Body of pancreas (tissue), 4 donors: ENCODE measurements around the gene SOX8. TPM values are rescaled to one million over a fixed set of nuclear protein-coding genes. Genes with fewer than 3 reads are reported as not detected.

Experiments used
- ATAC-seq: fragments of 150-250 bp; one replicate; pipeline ENCODE4 v1.9.1; 2016
- DNase-seq, 4 donors: peaks; one replicate each; pipeline ENCODE4 v3.0.0-alpha.2; 2019
- H3K27ac ChIP-seq, 4 donors: fragments of 200-600 bp; sonication (generic); 1 replicate in 3 of 4; 2 replicates in 1 of 4; pipeline versions ENCODE4 v1.5.1 to v1.6.1; 2016 to 2019; ENCODE audit warnings: mild to moderate bottlenecking in 1 of 4, mixed read lengths in 1 of 4, moderate library complexity in 1 of 4
- H3K27me3 ChIP-seq, 2 donors: fragments of 200-600 bp; sonication (generic); one replicate each; pipeline ENCODE4 v1.6.0; 2016; ENCODE audit warnings: mild to moderate bottlenecking in 1 of 2
- H3K36me3 ChIP-seq, 2 donors: fragments of 200-600 bp; sonication (generic); replicated peaks in 1 of 2; 2 replicates each; pipeline ENCODE4 v1.5.1; 2016; ENCODE audit warnings: low read depth in 2 of 2; ENCODE audit not compliant: insufficient read depth in 1 of 2
- H3K4me1 ChIP-seq: fragments of 200-600 bp; sonication (generic); one replicate; pipeline ENCODE4 v1.6.0; 2016
- H3K4me3 ChIP-seq, 2 donors: fragments of 200-600 bp; sonication (generic); 1 replicate in 1 of 2; 2 replicates in 1 of 2; pipeline ENCODE4 v1.5.1; 2016 to 2019
- H3K9me3 ChIP-seq, 3 donors: fragments of 200-600 bp; sonication (generic); 1 replicate in 2 of 3; 2 replicates in 1 of 3; pipeline ENCODE4 v1.5.1; 2016
- CTCF ChIP-seq, 7 experiments: fragments of 450-650 bp in 4 of 7; fragments of 200-600 bp in 3 of 7; sonication (generic) in 3 of 7; IDR thresholded peaks; one replicate each; pipeline ENCODE4 v1.5.1; 2016 to 2019; ENCODE audit warnings: antibody characterized with exemption in 7 of 7
- POLR2A ChIP-seq, 3 donors: fragments of 450-650 bp; IDR thresholded peaks; one replicate each; pipeline ENCODE4 v1.6.1; 2016; ENCODE audit warnings: antibody characterized with exemption in 3 of 3, mild to moderate bottlenecking in 2 of 3
- WGBS, 2 donors: methylation state at CpG; one replicate each; pipeline ENCODE4 v1.1.5; 2017; 5-methylcytosine and 5-hydroxymethylcytosine counted together
- intact Hi-C: fragments of 100-400 bp; cut with DNase I; formaldehyde crosslinking; loops from one replicate; pipeline ENCODE4 v1.15.1; 2023
- total RNA-seq, 2 donors: library from RNA; depleted of rRNA; stranded (reverse); fragments of >200 nt; gene quantifications; one replicate each; pipeline ENCODE4 v1.1.0, GENCODE V29; 2016

The SOX8 gene
- total RNA-seq, 2 donors from 2014 or later = 2.6 to 3.3 TPM

DNA sequence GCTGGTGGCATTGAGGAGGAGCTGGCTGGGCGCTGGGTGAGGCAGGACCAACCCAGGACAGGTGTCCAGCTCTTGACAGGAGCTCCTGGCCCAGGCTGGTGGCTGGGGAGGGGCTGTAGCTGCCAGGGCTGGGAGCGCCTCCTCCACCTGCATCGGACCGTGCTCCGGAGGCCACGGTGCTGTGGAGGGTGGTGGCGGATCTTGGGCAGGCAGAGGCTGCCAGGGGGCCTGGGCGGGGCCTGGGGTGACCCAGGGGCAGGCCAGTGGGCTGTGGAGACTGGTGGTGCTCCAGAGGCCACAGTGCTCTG, 32.0 kb downstream of the SOX8 start:
- intact Hi-C loops = no loop called here
- ATAC-seq (no peak), DNase-seq (no peak)

DNA sequence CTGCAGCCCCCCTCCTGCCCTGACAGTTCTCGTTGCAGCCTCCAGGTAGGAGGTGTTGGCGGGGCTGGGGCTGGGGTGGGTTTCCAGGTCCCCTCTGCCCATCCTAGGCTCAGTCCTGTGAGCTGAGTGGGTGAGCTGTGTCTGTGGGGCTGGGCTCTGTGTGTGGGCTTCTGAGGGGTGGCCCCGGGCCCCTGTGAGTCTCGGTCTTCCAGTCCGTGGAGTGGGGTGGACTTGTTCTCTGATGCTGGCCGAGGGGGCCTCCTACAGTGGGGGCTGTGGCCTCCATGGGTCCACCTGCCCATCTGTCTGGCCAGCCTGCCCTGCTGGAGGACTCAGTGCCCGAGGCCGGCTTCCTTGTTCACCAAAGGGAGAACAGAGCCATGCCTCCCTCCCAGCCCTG, 32.7 kb downstream of the SOX8 start:
- Histone ChIP-seq H3K27ac (no peak overlapping the region), H3K4me3 (no peak overlapping the region), H3K36me3 (no peaks in the 10 kb centered on the region), H3K27me3 (no peaks in the 10 kb centered on the region), H3K4me1 (peaks cover 6% of the 10 kb centered on the region), H3K9me3 (no peaks in the 10 kb centered on the region)
- ATAC-seq (no peak), DNase-seq (no peak)
- 78% methylated on average over 6 of the region's 8 CpGs; no CpG with 5 or more reads in 1 of the 2 donors for WGBS, 2 donors
- TF ChIP-seq POLR2A (IDR thresholded peaks at IDR 0.05) = no peak
- no peak for TF ChIP-seq CTCF (IDR thresholded peaks at IDR 0.05)
- intact Hi-C loops = no loop called here

More for the DNA sequence above, 32.0 kb downstream of the SOX8 start:
- H3K4me1 ChIP-seq = no peaks in the 10 kb centered on the region
- no peaks in the 10 kb centered on the region for H3K27me3 ChIP-seq
- H3K4me3 ChIP-seq = no peak overlapping the region
- WGBS, 2 donors = 10 to 68% methylated on average over 2 to 8 of the region's 8 CpGs
- no peaks in the 10 kb centered on the region for H3K36me3 ChIP-seq
- no peak for TF ChIP-seq CTCF (IDR thresholded peaks at IDR 0.05)
- no peak for TF ChIP-seq POLR2A (IDR thresholded peaks at IDR 0.05)
- no peaks in the 10 kb centered on the region for H3K9me3 ChIP-seq
- no peak overlapping the region for H3K27ac ChIP-seq

DNA sequence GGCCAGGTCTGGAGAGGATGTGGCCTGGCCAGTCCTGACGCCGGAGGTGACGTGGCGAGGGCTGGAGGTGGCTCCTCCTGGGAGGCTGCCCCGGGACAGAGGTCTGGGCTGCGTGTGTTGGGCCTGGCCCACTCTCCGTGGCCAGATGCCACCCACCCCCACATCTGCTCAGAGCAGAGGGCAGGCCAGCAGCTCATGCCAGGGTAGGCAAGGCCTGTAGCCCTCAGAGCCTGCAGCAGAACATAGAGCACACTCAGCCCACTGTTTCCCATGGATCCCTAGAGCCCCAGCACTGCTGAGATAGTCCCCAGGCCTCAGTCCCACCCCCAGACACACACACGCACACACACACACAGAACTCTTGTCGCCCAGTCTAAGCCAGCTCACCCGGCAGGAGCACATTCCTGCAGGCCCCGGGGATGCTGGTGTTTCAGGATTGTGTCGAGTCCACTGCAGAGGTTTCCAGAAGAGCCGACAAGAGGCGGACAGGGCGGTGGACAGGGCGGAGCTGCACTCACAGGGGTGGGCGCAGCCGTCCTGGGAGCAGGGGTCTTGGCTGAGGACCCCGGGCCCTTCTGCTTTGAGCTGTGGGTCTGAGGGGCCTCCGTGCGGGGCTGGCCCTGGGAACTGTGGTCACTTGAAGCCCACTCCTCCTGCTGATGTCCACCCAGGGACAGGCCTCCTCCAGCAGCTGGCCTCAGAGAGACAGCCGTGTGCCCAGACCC, 33.4 kb downstream of the SOX8 start:
- ATAC-seq (no peak), DNase-seq (no peak)
- no peaks in the 10 kb centered on the region for H3K27me3 ChIP-seq
- WGBS, 2 donors = 82 to 84% methylated on average over 13 to 22 of the region's 22 CpGs
- intact Hi-C loops = no loop called here
- H3K27ac ChIP-seq = no peak overlapping the region
- H3K9me3 ChIP-seq = no peaks in the 10 kb centered on the region
- H3K4me1 ChIP-seq = peaks cover 13% of the 10 kb centered on the region
- no peak overlapping the region for H3K4me3 ChIP-seq
- no peak for TF ChIP-seq POLR2A (IDR thresholded peaks at IDR 0.05)
- TF ChIP-seq CTCF (IDR thresholded peaks at IDR 0.05) = no peak
- no peaks in the 10 kb centered on the region for H3K36me3 ChIP-seq

DNA sequence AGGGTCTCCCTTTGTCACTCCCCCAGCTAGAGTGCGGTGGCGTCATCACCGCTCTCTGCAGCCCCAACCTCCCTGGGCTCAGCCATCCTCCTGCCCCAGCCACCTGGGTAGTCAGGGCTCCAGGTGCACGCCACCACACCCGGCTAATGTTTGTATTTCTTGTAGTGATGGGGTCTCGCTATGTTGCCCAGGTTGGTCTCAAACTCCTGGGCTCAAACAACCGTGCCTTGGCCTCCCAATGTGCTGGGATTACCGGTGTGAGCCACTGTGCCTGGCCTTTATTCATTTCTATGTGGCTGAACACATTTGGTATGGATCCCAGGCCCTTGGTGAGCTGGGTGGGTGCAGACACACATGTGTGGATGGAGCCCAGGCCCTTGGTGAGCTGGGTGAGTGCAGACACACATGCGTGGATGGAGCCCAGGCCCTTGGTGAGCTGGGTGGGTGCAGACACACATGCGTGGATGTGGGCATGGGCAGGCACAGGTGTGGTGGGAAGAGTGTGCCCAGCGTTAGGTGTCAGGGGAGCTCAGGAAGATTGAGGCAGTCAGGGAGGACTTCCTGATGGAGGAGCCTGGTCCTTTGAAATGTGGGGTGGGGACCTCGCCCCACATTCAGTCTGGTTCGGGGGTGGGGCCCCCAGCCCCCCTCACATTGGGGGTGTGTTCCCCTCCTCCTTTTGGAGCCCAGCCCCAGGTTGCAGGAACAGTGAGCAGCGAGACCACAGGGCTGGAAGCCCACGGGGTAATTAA, 37.1 kb downstream of the SOX8 start:
- no peaks in the 10 kb centered on the region for H3K36me3 ChIP-seq
- peaks cover 0 to 18% of the 10 kb centered on the region in 2 donors for H3K27me3 ChIP-seq
- no peak for DNase-seq
- no peaks in the 10 kb centered on the region for H3K9me3 ChIP-seq
- H3K27ac ChIP-seq = peak overlapping the region in 3 of 4 donors; percentile 49 to 66 (median 51)
- no peak overlapping the region for H3K4me3 ChIP-seq
- 69 to 76% methylated on average over 10 to 15 of the region's 15 CpGs for WGBS, 2 donors
- peaks cover 14% of the 10 kb centered on the region for H3K4me1 ChIP-seq
- ATAC-seq = no peak
- TF ChIP-seq CTCF (IDR thresholded peaks at IDR 0.05) (no peak), POLR2A (IDR thresholded peaks at IDR 0.05) (no peak)
- intact Hi-C loops = no loop called here
